B cell (primary cell): ENCODE data around the gene APOL6. TPM values are rescaled to one million over a fixed set of nuclear protein-coding genes. Genes with fewer than 3 reads are reported as not detected.

ENCODE experiments used
- ATAC-seq: fragments of 200-7000 bp; cut with Tn5 transposase; one replicate; pipeline ENCODE4 v1.10.0; 2021; ENCODE audit warnings: low read depth, mild to moderate bottlenecking, moderate number of reproducible peaks, moderate library complexity
- CTCF ChIA-PET: fragments of 350-600 bp; sonication (Branson Sonifier 250); formaldehyde crosslinking; loops from one replicate; lab custom pipeline; 2021; ENCODE audit warnings: antibody characterized with exemption, inconsistent platforms; lab: Charles Lee
- POLR2A ChIA-PET: fragments of 350-600 bp; sonication (Branson Sonifier 250); formaldehyde crosslinking; loops from one replicate; lab custom pipeline; 2021; ENCODE audit warnings: antibody characterized with exemption; lab: Charles Lee
- DNase-seq: peaks from one replicate; pipeline ENCODE4 v3.0.0; 2013
- H2AFZ ChIP-seq: 2 replicates; pipeline ENCODE4 v1.6.1; 2012; ENCODE audit warnings: mild to moderate bottlenecking, low read depth, low read length; ENCODE audit not compliant: insufficient read depth, poor library complexity, severe bottlenecking
- H3K27ac ChIP-seq, 2 donors: 1 replicate in 1 of 2; 2 replicates in 1 of 2; pipeline ENCODE4 v1.5.1; 2012 to 2013; ENCODE audit warnings: low read length in 2 of 2, mild to moderate bottlenecking in 2 of 2, moderate library complexity in 1 of 2
- H3K27me3 ChIP-seq, 4 experiments: fragments of 200-600 bp in 1 of 4; sonication (generic) in 1 of 4; replicated peaks in 1 of 4; 1 replicate in 2 of 4; 2 replicates in 2 of 4; pipeline versions ENCODE4 v1.6.1 to v1.7.0; 2013 to 2016; ENCODE audit warnings: low read length in 3 of 4, mild to moderate bottlenecking in 2 of 4, mixed read lengths in 1 of 4, moderate library complexity in 1 of 4; ENCODE audit not compliant: insufficient read depth in 4 of 4, control insufficient read depth in 3 of 4; ENCODE audit errors: control extremely low read depth in 1 of 4
- H3K36me3 ChIP-seq, 2 experiments: replicated peaks in 1 of 2; 1 replicate in 1 of 2; 2 replicates in 1 of 2; pipeline versions ENCODE4 v1.6.1 to v1.7.1; 2013; ENCODE audit warnings: low read length in 1 of 2; ENCODE audit not compliant: insufficient read depth in 2 of 2, control insufficient read depth in 1 of 2; ENCODE audit errors: control extremely low read depth in 1 of 2, extremely low read depth in 1 of 2
- H3K4me1 ChIP-seq, 2 donors: fragments of 200-600 bp in 1 of 2; sonication (generic) in 1 of 2; 1 replicate in 1 of 2; 2 replicates in 1 of 2; pipeline versions ENCODE4 v1.5.1 to v1.6.1; 2013 to 2017; ENCODE audit warnings: low read length in 2 of 2; ENCODE audit not compliant: control insufficient read depth in 2 of 2, insufficient read depth in 2 of 2
- H3K4me2 ChIP-seq: replicated peaks from 2 replicates; pipeline ENCODE3; 2012; ENCODE audit warnings: mild to moderate bottlenecking, low read depth, low read length; ENCODE audit not compliant: poor library complexity, severe bottlenecking
- H3K4me3 ChIP-seq, 5 experiments: fragments of 200-600 bp in 1 of 5; sonication (generic) in 1 of 5; 1 replicate in 3 of 5; 2 replicates in 2 of 5; pipeline versions ENCODE4 v1.5.1 to v1.7.0; 2011 to 2016; ENCODE audit warnings: low read length in 4 of 5, mild to moderate bottlenecking in 4 of 5, low read depth in 2 of 5, control low read depth in 1 of 5, moderate library complexity in 1 of 5; ENCODE audit not compliant: insufficient read depth in 1 of 5; ENCODE audit errors: control extremely low read depth in 1 of 5, extremely low read depth in 1 of 5
- H3K79me2 ChIP-seq: fragments of 200-600 bp; sonication (generic); one replicate; pipeline ENCODE4 v1.6.0; 2016; ENCODE audit warnings: low read length; ENCODE audit not compliant: control insufficient read depth, insufficient read depth
- H3K9ac ChIP-seq: fragments of 200-600 bp; sonication (generic); 2 replicates; pipeline ENCODE4 v1.6.1; 2017; ENCODE audit warnings: mild to moderate bottlenecking, low read length, moderate library complexity
- H3K9me3 ChIP-seq, 3 donors: one replicate each; pipeline versions ENCODE4 v1.6.1 to v1.7.1; 2013; ENCODE audit warnings: low read length in 2 of 3; ENCODE audit not compliant: control insufficient read depth in 2 of 3, insufficient read depth in 1 of 3; ENCODE audit errors: control extremely low read depth in 1 of 3
- H4K20me1 ChIP-seq: 2 replicates; pipeline ENCODE4 v1.6.0; 2012; ENCODE audit warnings: mild to moderate bottlenecking, low read length; ENCODE audit not compliant: insufficient read depth, control insufficient read depth, poor library complexity, severe bottlenecking
- H3K27ac Mint-ChIP-seq: one replicate; pipeline ENCODE4 v1.8.0; 2021; ENCODE audit warnings: mixed read lengths
- H3K27me3 Mint-ChIP-seq: one replicate; pipeline ENCODE4 v1.8.0; 2021; ENCODE audit warnings: mixed read lengths
- H3K4me1 Mint-ChIP-seq: one replicate; pipeline ENCODE4 v1.8.0; 2021; ENCODE audit warnings: mixed read lengths
- H3K4me3 Mint-ChIP-seq: one replicate; pipeline ENCODE4 v1.8.0; 2021; ENCODE audit warnings: mixed read lengths
- H3K9me3 Mint-ChIP-seq: one replicate; pipeline ENCODE4 v1.8.0; 2022; ENCODE audit warnings: mixed read lengths; ENCODE audit not compliant: insufficient read depth
- EZH2 ChIP-seq: IDR thresholded peaks from 2 replicates; pipeline ENCODE4 v1.6.1; 2012; ENCODE audit warnings: borderline replicate concordance, low read depth, mild to moderate bottlenecking, moderate library complexity, low read length; ENCODE audit not compliant: insufficient read depth, poor library complexity, severe bottlenecking
- WGBS: methylation state at CpG from one replicate; pipeline ENCODE4 v1.1.5; 2013; ENCODE audit warnings: missing lambda C conversion rate; ENCODE audit not compliant: insufficient coverage; 5-methylcytosine and 5-hydroxymethylcytosine counted together
- intact Hi-C: fragments of 100-400 bp; cut with micrococcal nuclease; formaldehyde crosslinking; loops from one replicate; pipeline ENCODE4 v1.10.0; 2022
- polyA plus RNA-seq: library from polyadenylated mRNA; depleted of rRNA; stranded (reverse); fragments of >200 nt; gene quantifications from 2 replicates; pipeline ENCODE4 v1.2.3, GENCODE V29; 2012
- total RNA-seq, 2 donors: library from RNA; stranded (reverse); fragments of 120-200 nt in 1 of 2; gene quantifications; 1 replicate in 1 of 2; 2 replicates in 1 of 2; pipeline versions ENCODE4 v1.2.3 to v1.2.4, GENCODE V29; 2013 to 2022
- TF ChIP-seq, protein P1 (sequence below): fragments of 200-600 bp; IDR thresholded peaks from one replicate; pipeline ENCODE4 v1.8.0; 2022; ENCODE audit warnings: antibody characterized with exemption, mild to moderate bottlenecking

APOL6 gene
- total and polyA plus RNA-seq, 2 donors (not counting 1 experiment from before 2014, with no cell fraction given), result 2.3 to 7.0 TPM

DNA sequence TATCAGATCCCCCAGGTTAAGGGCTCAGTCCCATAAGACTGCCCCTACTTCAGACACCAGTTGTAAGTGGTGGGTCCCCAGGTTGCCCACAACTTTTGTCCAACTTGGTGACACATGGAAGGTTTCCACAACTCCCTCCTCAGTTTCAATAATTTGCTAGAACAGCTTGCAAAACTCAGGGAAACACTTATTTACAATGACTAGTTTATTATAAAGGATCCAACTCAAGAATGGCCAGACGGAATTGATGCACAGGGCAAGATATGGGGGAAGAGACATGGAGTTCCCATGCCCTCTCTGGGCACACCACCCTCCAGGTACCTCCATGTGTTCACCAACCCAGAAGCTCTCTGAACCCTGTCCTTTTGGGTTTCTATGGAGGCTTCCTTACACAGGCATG is 5.6 kb downstream of the APOL6 start:
- ChIA-PET CTCF (no interaction called here), POLR2A (no interaction called here)
- no peak for DNase-seq
- TF ChIP-seq EZH2, result no peak
- TF ChIP-seq, protein P1, sequence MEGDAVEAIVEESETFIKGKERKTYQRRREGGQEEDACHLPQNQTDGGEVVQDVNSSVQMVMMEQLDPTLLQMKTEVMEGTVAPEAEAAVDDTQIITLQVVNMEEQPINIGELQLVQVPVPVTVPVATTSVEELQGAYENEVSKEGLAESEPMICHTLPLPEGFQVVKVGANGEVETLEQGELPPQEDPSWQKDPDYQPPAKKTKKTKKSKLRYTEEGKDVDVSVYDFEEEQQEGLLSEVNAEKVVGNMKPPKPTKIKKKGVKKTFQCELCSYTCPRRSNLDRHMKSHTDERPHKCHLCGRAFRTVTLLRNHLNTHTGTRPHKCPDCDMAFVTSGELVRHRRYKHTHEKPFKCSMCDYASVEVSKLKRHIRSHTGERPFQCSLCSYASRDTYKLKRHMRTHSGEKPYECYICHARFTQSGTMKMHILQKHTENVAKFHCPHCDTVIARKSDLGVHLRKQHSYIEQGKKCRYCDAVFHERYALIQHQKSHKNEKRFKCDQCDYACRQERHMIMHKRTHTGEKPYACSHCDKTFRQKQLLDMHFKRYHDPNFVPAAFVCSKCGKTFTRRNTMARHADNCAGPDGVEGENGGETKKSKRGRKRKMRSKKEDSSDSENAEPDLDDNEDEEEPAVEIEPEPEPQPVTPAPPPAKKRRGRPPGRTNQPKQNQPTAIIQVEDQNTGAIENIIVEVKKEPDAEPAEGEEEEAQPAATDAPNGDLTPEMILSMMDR, result no peak
- H3K4me1 ChIP-seq, result peaks cover 12 to 13% of the 10 kb centered on the region in 2 donors
- no peaks in the 10 kb centered on the region for H4K20me1 ChIP-seq
- no peaks in the 10 kb centered on the region for H3K27me3 Mint-ChIP-seq
- no CpG with 5 or more reads among the region's 1 CpG for WGBS
- no peak for ATAC-seq
- peaks cover 31% of the 10 kb centered on the region for H3K79me2 ChIP-seq
- peaks cover 22% of the 10 kb centered on the region for H3K4me1 Mint-ChIP-seq
- no peak overlapping the region for H3K27ac Mint-ChIP-seq
- no peaks in the 10 kb centered on the region for H3K27me3 ChIP-seq
- H3K9me3 ChIP-seq, result peaks cover 0 to 3% (median 0%) of the 10 kb centered on the region in 3 donors
- H3K27ac ChIP-seq, result no peak overlapping the region
- no peak overlapping the region for H3K9ac ChIP-seq
- H2AFZ ChIP-seq, result no peak overlapping the region
- H3K4me3 Mint-ChIP-seq, result no peak overlapping the region
- H3K4me3 ChIP-seq, result no peak overlapping the region
- H3K36me3 ChIP-seq, result peaks cover 0 to 30% of the 10 kb centered on the region in 2 experiments
- H3K4me2 ChIP-seq, result no peak overlapping the region
- intact Hi-C loops, result no loop called here
- peaks cover 2% of the 10 kb centered on the region for H3K9me3 Mint-ChIP-seq

DNA sequence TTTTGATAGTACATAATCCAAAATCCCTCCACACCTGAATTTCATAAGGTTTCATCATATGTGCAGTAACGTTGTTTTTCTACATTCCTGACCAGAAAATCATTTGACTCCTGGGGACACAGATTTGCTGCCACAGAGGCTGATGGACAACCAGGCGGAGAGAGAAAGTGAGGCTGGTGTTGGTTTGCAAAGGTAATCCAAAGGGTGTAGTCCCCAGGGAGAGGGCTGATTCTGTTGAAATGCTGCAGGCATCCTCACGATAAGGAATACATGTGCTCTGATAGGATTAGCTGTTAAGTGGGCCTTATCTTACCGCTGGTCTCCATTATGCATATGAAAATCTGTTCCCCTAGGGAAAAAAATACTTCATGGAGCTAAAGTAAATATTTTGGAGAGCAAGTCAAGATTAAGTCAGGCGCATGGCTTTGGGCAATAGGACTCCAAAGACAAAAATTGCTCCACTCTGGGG is 8.1 kb downstream of the APOL6 start:
- Histone ChIP-seq H3K27me3 (no peaks in the 10 kb centered on the region), H4K20me1 (no peaks in the 10 kb centered on the region), H3K27ac (no peak overlapping the region), H3K36me3 (peaks cover 0 to 38% of the 10 kb centered on the region in 2 experiments), H3K4me3 (no peak overlapping the region), H2AFZ (no peak overlapping the region), H3K9me3 (no peaks in the 10 kb centered on the region), H3K9ac (no peak overlapping the region), H3K79me2 (peaks cover 11% of the 10 kb centered on the region), H3K4me2 (no peak overlapping the region), H3K4me1 (peaks cover 13 to 15% of the 10 kb centered on the region in 2 donors)
- DNase-seq, result no peak
- no peak for ATAC-seq
- Mint-ChIP-seq H3K4me3 (no peak overlapping the region), H3K9me3 (no peaks in the 10 kb centered on the region), H3K4me1 (peaks cover 15% of the 10 kb centered on the region), H3K27me3 (no peaks in the 10 kb centered on the region), H3K27ac (no peak overlapping the region)
- intact Hi-C loops, result no loop called here
- CTCF ChIA-PET, result interaction anchor here (1.5 kb wide), 1 partner anchor 21 kb away, joined by 3 read pairs; no protein-coding TSS in a partner anchor
- TF ChIP-seq, protein P1, result no peak
- no peak for TF ChIP-seq EZH2
- POLR2A ChIA-PET, result no interaction called here
- WGBS, result 100% methylated on average over 4 of the region's 5 CpGs
